Measurements from ENCODE around the gene C10orf95. TPM values are rescaled to one million over a fixed set of nuclear protein-coding genes. Genes with fewer than 3 reads are reported as not detected.

Gene C10orf95
- total RNA-seq, 1 donor from 2014 or later = 2.9 TPM

DNA sequence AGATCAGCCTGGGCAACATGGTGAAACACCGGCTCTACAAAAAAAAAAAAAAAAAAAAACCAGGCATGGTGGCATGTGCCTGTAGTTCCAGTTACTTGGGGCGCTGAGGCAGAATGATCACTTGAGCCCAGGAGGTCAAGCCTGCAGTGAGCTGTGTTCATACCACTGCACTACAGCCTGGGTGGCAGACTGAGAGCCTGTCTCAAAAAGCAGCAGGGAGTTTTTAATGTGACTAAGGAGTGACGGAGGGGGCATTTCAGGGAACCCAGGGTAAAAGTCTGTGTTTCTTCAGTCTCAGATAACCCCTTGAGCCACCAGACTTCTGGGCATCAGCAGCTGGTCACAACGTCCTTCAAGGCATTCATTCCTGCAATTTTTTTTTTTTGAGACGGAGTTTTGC, 2.2 kb upstream of the C10orf95 start:
- peaks cover 1% of the 10 kb centered on the region for H3K36me3 ChIP-seq (ENCODE audit: control insufficient read depth, insufficient read depth, low read length)
- TF ChIP-seq, protein P1, sequence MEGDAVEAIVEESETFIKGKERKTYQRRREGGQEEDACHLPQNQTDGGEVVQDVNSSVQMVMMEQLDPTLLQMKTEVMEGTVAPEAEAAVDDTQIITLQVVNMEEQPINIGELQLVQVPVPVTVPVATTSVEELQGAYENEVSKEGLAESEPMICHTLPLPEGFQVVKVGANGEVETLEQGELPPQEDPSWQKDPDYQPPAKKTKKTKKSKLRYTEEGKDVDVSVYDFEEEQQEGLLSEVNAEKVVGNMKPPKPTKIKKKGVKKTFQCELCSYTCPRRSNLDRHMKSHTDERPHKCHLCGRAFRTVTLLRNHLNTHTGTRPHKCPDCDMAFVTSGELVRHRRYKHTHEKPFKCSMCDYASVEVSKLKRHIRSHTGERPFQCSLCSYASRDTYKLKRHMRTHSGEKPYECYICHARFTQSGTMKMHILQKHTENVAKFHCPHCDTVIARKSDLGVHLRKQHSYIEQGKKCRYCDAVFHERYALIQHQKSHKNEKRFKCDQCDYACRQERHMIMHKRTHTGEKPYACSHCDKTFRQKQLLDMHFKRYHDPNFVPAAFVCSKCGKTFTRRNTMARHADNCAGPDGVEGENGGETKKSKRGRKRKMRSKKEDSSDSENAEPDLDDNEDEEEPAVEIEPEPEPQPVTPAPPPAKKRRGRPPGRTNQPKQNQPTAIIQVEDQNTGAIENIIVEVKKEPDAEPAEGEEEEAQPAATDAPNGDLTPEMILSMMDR (IDR thresholded peaks at IDR 0.05; ENCODE audit: insufficient read depth, low read length, severe bottlenecking) = no peak
- no peaks in the 10 kb centered on the region for H3K27me3 ChIP-seq (ENCODE audit: control insufficient read depth, insufficient read depth, low read length)
- DNase-seq (ENCODE audit: low read depth) = no peak
- no peak overlapping the region for H3K4me3 ChIP-seq (ENCODE audit: low read depth, low read length)
- no peak for FAIRE-seq

DNA sequence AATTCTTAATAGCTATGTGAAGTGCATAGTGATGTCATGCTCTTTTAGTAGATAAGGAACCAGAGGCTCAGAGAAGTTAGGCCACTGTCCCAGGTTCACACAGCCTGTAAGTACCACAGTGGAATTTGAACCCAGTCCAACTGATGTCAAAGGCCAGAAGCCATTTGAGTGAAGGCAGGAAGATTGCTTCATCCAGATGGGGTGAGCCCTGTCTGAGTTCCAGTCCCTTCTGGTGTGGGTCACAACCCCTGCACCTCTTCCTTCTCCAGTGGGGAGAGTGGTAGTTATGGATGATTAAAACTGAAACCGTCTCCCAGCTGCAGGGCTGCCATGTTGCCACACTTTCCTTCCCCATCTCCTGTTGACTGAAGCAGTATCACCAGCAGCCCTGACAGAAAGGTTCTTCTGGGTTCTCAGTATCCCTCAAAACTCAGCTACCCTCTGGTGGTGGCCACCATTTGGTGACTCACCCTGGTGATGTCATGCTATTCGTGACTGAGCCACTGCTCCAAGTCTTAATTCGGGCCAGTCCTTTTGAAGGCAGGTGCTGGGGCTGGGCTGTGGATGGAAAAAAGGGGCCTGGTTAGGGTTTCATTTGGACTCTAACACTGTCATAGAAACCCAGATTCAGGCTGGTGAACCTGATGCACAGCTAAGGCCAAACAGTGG, 1.5 kb upstream of the C10orf95 start:
- DNase-seq (ENCODE audit: low read depth) (peak; percentile 75), FAIRE-seq (no peak)
- TF ChIP-seq, protein P1 (IDR thresholded peaks at IDR 0.05; ENCODE audit: insufficient read depth, low read length, severe bottlenecking) = no peak
- H3K27me3 ChIP-seq (ENCODE audit: control insufficient read depth, insufficient read depth, low read length) = no peaks in the 10 kb centered on the region
- H3K36me3 ChIP-seq (ENCODE audit: control insufficient read depth, insufficient read depth, low read length) = peaks cover 1% of the 10 kb centered on the region
- H3K4me3 ChIP-seq (ENCODE audit: low read depth, low read length) = no peak overlapping the region

DNA sequence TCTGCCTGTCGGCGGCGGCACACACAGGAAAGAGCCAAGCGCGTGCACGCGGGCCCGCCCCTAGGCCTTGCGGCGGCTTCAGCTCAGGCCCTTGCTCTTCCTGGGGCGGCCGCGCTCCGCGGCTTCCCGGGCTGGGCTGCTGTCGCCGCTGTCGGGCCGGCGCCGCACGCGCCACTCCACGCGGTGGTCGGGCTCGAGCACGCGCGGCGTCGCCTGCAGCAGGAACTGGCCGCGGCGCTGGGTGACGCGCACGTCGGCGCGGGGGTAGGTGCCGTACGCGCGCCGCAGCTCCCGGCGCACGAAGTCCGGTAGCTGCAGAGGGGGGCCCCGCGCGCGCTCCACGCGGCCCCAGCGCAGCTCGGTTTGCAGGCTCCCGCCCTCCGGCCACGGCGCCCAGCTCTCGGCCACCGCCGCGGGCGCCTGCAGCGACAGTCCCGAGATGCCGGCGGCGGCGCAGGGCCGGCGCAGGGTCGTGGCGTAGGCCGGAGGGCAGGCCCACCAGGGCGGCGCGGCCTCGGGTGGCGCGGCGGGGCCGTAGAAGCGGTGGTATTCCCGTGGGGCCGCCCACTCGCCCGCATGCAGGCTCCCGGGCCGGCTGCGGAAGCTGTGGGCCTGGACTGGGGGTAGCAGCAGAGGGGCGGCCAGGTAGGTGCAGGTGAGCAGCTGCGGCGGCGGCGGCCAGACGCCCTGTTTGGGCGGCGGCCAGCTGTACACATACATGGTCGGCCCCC, 804 bp downstream of the C10orf95 start:
- H3K36me3 ChIP-seq (ENCODE audit: control insufficient read depth, insufficient read depth, low read length) = peaks cover 1% of the 10 kb centered on the region
- H3K27me3 ChIP-seq (ENCODE audit: control insufficient read depth, insufficient read depth, low read length) = no peaks in the 10 kb centered on the region
- TF ChIP-seq, protein P1 (IDR thresholded peaks at IDR 0.05; ENCODE audit: insufficient read depth, low read length, severe bottlenecking) = peak; percentile 19
- peak; percentile 74 for DNase-seq (ENCODE audit: low read depth)
- no peak for FAIRE-seq
- peak overlapping the region; percentile 60 for H3K4me3 ChIP-seq (ENCODE audit: low read depth, low read length)

DNA sequence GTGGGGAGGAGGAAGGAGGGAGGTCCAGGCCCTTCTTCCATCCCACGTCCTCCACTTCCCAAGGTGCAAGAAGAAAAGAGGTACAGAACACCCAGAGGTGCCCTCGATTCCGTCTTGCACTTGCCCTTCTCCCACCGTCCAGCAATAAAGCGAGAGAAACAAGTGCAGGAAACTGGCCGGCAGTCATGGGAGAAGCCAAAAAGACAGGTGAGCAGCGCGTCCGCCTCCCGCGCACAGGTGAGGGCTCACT, 1.3 kb downstream of the C10orf95 start:
- Histone ChIP-seq H3K4me3 (ENCODE audit: low read depth, low read length) (peak overlapping the region; percentile 60), H3K36me3 (ENCODE audit: control insufficient read depth, insufficient read depth, low read length) (peaks cover 1% of the 10 kb centered on the region), H3K27me3 (ENCODE audit: control insufficient read depth, insufficient read depth, low read length) (no peaks in the 10 kb centered on the region)
- DNase-seq (ENCODE audit: low read depth) (no peak), FAIRE-seq (no peak)
- TF ChIP-seq, protein P1 (IDR thresholded peaks at IDR 0.05; ENCODE audit: insufficient read depth, low read length, severe bottlenecking) = no peak

DNA sequence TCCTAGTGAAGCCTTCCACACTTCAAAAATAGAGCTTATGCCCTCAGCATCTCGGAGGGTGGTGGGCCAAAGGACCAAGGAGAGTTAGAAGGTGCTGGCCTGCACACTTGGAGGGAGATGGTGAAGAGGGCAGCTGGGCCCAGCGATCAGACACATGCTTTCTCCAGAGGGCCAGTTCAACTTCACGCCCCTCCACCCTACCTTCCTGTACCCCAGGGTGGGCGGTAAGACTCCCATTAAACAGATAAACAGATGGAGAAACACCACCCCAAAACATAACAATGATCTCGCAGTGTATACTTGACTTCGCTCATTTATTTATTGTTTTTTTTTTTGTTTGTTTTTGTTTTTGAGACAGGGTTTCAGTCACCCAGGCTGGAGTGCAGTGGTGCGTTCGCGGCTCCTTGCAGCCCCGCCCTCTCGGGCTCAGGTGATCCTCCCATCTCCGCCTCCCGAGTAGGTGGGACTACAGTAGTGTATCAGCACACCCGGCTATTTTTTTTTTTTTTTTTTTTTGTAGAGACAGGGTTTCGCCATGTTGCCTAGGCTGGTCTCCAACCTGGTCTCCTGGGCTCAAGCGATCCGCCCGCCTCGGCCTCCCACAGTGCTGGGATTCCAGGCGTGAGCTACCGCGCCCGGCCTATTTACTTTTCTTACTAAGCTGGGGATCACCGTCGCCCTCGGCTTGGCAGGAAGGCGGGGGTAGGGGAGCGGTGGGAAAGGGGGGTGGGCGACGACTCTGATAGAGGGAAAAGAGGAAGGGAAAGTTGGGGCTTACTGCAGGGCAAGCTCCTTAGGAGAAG, 1.8 kb downstream of the C10orf95 start:
- TF ChIP-seq, protein P1 (IDR thresholded peaks at IDR 0.05; ENCODE audit: insufficient read depth, low read length, severe bottlenecking) = no peak
- H3K27me3 ChIP-seq (ENCODE audit: control insufficient read depth, insufficient read depth, low read length) = no peaks in the 10 kb centered on the region
- peaks cover 1% of the 10 kb centered on the region for H3K36me3 ChIP-seq (ENCODE audit: control insufficient read depth, insufficient read depth, low read length)
- H3K4me3 ChIP-seq (ENCODE audit: low read depth, low read length) = peak overlapping the region; percentile 60
- no peak for FAIRE-seq
- DNase-seq (ENCODE audit: low read depth) = peak; percentile 84
